ENCODE results near the gene CNTNAP2. TPM values are rescaled to one million over a fixed set of nuclear protein-coding genes. Genes with fewer than 3 reads are reported as not detected.

The CNTNAP2 gene
- total RNA-seq, 4 donors from 2014 or later = 0.42 to 0.71 TPM; not detected in 2

GRCh38 chr7:146262527-146262926 lies 145.9 kb downstream of the CNTNAP2 start:
- WGBS, 2 donors = 66 to 70% methylated on average over 1 of the region's 1 CpG
- intact Hi-C loops (cut with DNase I; ENCODE audit: low total_unique reads) = no loop called here
- TF ChIP-seq POLR2A (IDR thresholded peaks at IDR 0.05) = no peak
- TF ChIP-seq, protein P1, sequence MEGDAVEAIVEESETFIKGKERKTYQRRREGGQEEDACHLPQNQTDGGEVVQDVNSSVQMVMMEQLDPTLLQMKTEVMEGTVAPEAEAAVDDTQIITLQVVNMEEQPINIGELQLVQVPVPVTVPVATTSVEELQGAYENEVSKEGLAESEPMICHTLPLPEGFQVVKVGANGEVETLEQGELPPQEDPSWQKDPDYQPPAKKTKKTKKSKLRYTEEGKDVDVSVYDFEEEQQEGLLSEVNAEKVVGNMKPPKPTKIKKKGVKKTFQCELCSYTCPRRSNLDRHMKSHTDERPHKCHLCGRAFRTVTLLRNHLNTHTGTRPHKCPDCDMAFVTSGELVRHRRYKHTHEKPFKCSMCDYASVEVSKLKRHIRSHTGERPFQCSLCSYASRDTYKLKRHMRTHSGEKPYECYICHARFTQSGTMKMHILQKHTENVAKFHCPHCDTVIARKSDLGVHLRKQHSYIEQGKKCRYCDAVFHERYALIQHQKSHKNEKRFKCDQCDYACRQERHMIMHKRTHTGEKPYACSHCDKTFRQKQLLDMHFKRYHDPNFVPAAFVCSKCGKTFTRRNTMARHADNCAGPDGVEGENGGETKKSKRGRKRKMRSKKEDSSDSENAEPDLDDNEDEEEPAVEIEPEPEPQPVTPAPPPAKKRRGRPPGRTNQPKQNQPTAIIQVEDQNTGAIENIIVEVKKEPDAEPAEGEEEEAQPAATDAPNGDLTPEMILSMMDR (IDR thresholded peaks at IDR 0.05) = no peak
- no peak for DNase-seq (ENCODE audit: low spot score in 2 of 2)
- H3K4me3 ChIP-seq (ENCODE audit: low read depth, poor library complexity, severe bottlenecking) = no peak overlapping the region

- intact Hi-C loops (cut with DNase I; ENCODE audit: low total_unique reads) = no loop called here
- WGBS, 2 donors = 70 to 75% methylated on average over 3 of the region's 3 CpGs
- DNase-seq (ENCODE audit: low spot score in 2 of 2) = no peak
- no peak overlapping the region for H3K4me3 ChIP-seq (ENCODE audit: low read depth, poor library complexity, severe bottlenecking)
- TF ChIP-seq, protein P1 (IDR thresholded peaks at IDR 0.05) = no peak
- no peak for TF ChIP-seq POLR2A (IDR thresholded peaks at IDR 0.05)
Observed at GRCh38 chr7:146276888-146277287, 160.3 kb downstream of the CNTNAP2 start.

- TF ChIP-seq, protein P1 (IDR thresholded peaks at IDR 0.05) = no peak
- no peak for TF ChIP-seq POLR2A (IDR thresholded peaks at IDR 0.05)
- DNase-seq (ENCODE audit: low spot score in 2 of 2) = no peak
- WGBS, 2 donors = 84 to 87% methylated on average over 1 to 3 of the region's 3 CpGs
- intact Hi-C loops (cut with DNase I; ENCODE audit: low total_unique reads) = no loop called here
- H3K4me3 ChIP-seq (ENCODE audit: low read depth, poor library complexity, severe bottlenecking) = no peak overlapping the region
Observed at GRCh38 chr7:146285418-146285817, 168.8 kb downstream of the CNTNAP2 start.

DNA sequence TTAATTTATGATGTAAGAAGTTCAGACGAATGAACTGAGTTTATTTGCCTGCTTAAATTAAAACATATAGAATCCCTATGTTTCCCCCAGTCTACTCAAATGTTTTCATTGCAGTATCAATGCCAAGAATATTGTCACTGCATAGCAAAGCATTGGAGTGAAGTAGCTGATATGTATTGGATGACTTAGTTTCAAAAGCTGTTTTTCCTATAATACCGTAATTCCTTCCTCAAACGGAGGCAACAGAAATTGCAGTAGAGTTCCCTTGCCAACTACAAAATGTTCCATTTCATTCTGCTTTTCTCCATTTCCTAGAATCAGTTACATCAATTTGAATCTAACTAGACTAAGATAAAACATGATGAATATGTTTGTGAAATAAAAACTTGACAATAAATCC lies 174.1 kb downstream of the CNTNAP2 start:
- TF ChIP-seq, protein P1 (IDR thresholded peaks at IDR 0.05) = no peak
- TF ChIP-seq POLR2A (IDR thresholded peaks at IDR 0.05) = no peak
- no peak overlapping the region for H3K4me3 ChIP-seq (ENCODE audit: low read depth, poor library complexity, severe bottlenecking)
- intact Hi-C loops (cut with DNase I; ENCODE audit: low total_unique reads) = no loop called here
- WGBS, 2 donors = 81 to 84% methylated on average over 3 of the region's 3 CpGs
- no peak for DNase-seq (ENCODE audit: low spot score in 2 of 2)

GRCh38 chr7:146291900-146292299 lies 175.3 kb downstream of the CNTNAP2 start:
- intact Hi-C loops (cut with DNase I; ENCODE audit: low total_unique reads) = no loop called here
- TF ChIP-seq, protein P1 (IDR thresholded peaks at IDR 0.05) = no peak
- no peak for TF ChIP-seq POLR2A (IDR thresholded peaks at IDR 0.05)
- DNase-seq (ENCODE audit: low spot score in 2 of 2) = no peak
- H3K4me3 ChIP-seq (ENCODE audit: low read depth, poor library complexity, severe bottlenecking) = no peak overlapping the region
- 54 to 69% methylated on average over 1 of the region's 1 CpG for WGBS, 2 donors

DNA sequence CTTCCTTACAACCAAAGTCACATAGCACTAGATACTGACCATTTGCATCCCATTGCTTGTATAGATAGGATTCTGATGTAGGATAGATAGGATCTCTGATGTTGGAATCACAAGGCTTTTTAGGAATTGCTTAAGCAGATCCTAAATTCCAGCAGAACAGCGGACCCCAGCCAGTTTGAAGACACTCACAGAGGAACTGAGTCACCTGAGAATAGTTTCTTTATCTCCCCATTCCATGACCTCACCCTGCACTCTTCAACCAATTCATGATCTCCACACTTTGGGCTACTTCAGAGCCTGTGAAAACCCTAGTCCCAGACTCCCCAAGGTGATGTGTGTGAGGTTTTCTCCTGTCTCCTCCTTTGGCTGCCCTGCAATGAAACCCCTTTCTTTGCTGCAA lies 179.4 kb downstream of the CNTNAP2 start:
- WGBS, 2 donors = 86 to 95% methylated on average over 1 of the region's 1 CpG
- DNase-seq (ENCODE audit: low spot score in 2 of 2) = peak in 1 of 2 donors; percentile 26
- no peak for TF ChIP-seq POLR2A (IDR thresholded peaks at IDR 0.05)
- TF ChIP-seq, protein P1 (IDR thresholded peaks at IDR 0.05) = no peak
- H3K4me3 ChIP-seq (ENCODE audit: low read depth, poor library complexity, severe bottlenecking) = no peak overlapping the region
- intact Hi-C loops (cut with DNase I; ENCODE audit: low total_unique reads) = no loop called here

Data from lower leg skin (tissue), 4 donors.